ENCODE data around the gene CADPS2.

The CADPS2 gene

DNA sequence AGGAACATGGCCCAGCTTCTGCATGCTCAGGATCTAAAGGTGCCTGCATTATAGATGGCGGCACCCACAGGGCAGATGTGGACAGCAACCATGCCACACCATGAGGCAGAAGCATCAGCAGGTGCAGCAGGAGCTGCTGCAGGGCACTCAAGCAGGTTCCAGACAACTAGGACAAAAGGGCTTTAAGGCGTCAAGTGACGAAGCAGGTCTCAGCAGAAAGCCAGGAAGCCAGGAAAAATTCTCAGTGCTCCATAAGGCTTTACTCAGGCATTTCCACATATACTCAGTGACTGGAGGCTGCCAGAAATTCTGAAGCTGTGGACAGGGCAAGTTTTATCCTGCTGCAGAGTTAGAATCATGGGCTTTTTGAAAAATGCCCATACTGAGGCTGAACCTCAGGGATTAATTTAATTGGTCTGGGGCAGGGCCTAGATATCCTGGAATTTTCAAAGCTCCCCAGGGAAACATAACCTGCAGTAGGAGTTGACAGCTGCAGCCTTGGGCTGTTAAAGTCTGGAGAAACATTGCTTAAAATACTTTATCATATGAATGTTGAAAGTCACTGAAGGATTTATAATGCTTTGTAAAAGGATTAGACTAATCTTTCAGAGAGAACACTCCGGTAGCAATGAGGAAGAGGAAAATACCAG is 115.4 kb downstream of the CADPS2 start:
- TF ChIP-seq ZNF274 (IDR thresholded peaks at IDR 0.05; ENCODE audit: low read depth, low read length) = no peak
- H3K4me3 ChIP-seq (ENCODE audit: low read length) = no peak overlapping the region

GRCh38 chr7:122768827-122769226 is 117.4 kb downstream of the CADPS2 start:
- no peak for TF ChIP-seq ZNF274 (IDR thresholded peaks at IDR 0.05; ENCODE audit: low read depth, low read length)
- H3K4me3 ChIP-seq (ENCODE audit: low read length) = no peak overlapping the region

DNA sequence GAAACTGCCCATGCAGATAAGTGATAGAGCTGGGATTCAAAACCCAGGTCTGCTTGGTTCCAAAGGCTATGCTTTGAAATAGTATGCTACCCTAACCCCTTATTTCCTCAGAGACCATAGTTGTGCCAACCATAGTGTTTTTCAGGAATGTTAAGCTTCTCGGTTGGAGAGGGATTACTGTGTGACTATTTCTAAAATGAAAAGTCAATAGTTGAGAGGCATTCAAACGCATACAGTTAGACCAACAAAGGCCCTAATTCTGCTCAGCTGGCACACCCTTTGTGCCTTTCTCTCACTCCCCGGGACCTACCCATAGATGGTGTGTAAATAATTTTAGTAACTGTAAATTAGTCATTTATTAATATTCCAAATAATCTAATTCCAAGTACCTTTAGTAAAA is 118.9 kb downstream of the CADPS2 start:
- H3K4me3 ChIP-seq (ENCODE audit: low read length) = no peak overlapping the region
- TF ChIP-seq ZNF274 (IDR thresholded peaks at IDR 0.05; ENCODE audit: low read depth, low read length) = no peak

- H3K4me3 ChIP-seq (ENCODE audit: low read length) = no peak overlapping the region
- TF ChIP-seq ZNF274 (IDR thresholded peaks at IDR 0.05; ENCODE audit: low read depth, low read length) = no peak
Observed at GRCh38 chr7:122766593-122766992, 119.7 kb downstream of the CADPS2 start.

- no peak for TF ChIP-seq ZNF274 (IDR thresholded peaks at IDR 0.05; ENCODE audit: low read depth, low read length)
- H3K4me3 ChIP-seq (ENCODE audit: low read length) = no peak overlapping the region
Observed at GRCh38 chr7:122764902-122765301, 121.4 kb downstream of the CADPS2 start.

DNA sequence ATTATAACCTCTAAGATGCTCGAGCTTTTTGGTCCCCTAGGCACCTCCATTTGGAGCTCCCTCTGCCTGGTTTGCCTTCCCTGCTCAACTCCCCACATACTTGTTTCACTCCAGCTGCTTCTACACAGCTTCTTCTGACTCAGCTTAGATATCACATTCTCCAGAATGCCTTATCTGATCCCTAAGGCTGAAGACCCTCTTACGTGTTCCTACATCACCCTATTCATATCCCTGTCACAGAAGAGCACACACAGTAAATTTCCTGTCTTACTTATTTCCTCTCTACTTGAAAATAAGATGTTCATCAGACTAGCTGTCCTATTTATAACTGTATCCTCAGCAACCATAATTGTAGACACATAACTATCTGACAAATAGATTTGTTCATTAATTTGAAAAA is 122.2 kb downstream of the CADPS2 start:
- H3K4me3 ChIP-seq (ENCODE audit: low read length) = no peak overlapping the region

DNA sequence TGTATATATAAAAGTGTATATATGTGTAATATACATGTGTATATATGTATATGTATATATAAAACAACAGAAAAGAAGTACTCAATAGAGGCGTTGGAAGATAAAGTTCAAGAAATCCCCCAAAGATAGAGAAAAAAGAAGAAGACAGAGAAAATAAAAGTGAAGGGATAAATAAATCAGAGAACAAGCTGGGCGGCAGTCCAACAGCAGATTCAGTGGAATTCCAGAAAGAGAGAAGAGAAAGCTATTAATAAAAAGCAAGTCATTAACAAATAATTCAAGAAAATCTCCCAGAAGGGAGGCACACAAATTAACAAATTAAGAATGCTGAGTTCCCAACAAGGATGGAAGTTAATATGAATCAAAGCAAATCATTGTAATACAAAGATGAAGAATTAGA is 124.2 kb downstream of the CADPS2 start:
- no peak for TF ChIP-seq ZNF274 (IDR thresholded peaks at IDR 0.05; ENCODE audit: low read depth, low read length)
- H3K4me3 ChIP-seq (ENCODE audit: low read length) = no peak overlapping the region

More for the DNA sequence above, 122.2 kb downstream of the CADPS2 start:
- no peak for TF ChIP-seq ZNF274 (IDR thresholded peaks at IDR 0.05; ENCODE audit: low read depth, low read length)

- TF ChIP-seq ZNF274 (IDR thresholded peaks at IDR 0.05; ENCODE audit: low read depth, low read length) = no peak
- no peak overlapping the region for H3K4me3 ChIP-seq (ENCODE audit: low read length)
Observed at GRCh38 chr7:122758501-122758900, 127.8 kb downstream of the CADPS2 start.

DNA sequence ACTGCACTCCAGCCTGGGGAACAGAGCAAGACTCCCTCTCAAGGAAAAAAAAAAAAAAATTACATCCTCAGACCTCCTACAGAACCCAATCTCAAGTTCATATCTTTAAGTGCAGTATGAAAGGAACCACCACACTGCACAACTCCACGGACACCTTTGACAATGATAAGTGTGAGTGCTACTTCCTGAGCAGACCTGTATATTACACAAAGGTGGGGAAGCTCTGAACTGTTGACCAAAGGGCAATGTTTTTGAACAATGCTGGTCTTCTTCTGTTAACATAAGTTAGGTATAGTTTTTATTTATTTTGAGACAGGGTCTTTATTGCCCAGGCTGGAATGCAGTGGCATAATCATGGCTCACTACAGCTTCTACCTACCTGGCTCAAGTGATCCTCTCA is 129.4 kb downstream of the CADPS2 start:
- no peak for TF ChIP-seq ZNF274 (IDR thresholded peaks at IDR 0.05; ENCODE audit: low read depth, low read length)
- no peak overlapping the region for H3K4me3 ChIP-seq (ENCODE audit: low read length)

DNA sequence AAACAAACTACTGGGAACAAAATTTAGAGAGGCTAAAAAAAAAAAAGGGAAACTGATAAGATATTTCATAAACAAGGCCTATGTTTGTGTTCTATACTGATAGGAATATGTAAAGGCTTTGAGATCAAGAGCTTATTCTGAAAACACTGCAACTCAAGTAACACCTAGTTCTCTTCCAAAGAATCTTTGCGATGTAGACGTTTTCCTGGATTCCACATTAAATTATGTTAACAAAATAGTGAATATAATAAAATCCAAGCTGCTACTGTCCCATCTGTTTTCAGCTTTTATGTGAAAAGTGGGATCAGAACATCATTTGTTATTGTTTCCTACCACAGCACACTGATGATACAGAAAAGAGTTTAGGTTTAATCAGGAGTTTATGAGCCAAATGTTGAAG is 130.6 kb downstream of the CADPS2 start:
- H3K4me3 ChIP-seq (ENCODE audit: low read length) = no peak overlapping the region
- no peak for TF ChIP-seq ZNF274 (IDR thresholded peaks at IDR 0.05; ENCODE audit: low read depth, low read length)

DNA sequence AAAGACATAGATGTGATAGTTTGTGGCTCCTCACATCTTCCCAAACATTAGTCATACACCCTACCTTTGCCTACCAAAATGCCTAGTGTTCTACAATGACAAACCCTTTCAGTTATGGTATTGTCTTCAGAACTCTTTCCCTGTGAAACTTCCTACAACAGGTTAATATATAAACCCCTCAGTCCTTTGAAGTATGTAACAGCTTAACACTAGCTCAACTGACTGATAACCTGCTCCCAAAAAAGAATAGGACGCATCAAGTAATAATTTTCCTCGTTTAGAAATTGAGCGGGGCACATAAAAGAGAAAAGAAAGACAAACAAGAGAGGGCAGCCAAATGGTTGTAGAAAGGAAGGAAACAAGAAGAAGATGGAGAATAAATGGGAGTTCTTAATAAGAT is 133.7 kb downstream of the CADPS2 start:
- H3K4me3 ChIP-seq (ENCODE audit: low read length) = no peak overlapping the region
- TF ChIP-seq ZNF274 (IDR thresholded peaks at IDR 0.05; ENCODE audit: low read depth, low read length) = no peak

DNA sequence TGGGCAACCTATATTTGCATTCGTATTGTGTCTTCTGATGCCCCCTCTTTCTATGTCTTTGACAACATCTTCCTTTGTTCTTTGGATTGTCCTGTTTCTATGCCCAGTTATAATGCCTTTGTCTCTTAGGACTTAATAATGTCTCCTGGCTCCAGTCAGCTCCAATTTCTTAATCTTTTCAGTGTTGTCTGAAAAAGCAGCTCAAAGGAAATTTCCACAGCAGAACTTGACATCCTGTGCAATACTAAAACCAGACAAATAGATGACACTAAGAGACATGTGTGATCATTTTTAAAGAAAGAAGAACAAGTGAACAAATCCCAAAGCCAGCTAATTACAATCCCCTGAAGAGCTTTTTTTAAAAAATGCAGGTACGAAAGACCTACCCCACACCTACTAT is 135.9 kb downstream of the CADPS2 start:
- no peak for TF ChIP-seq ZNF274 (IDR thresholded peaks at IDR 0.05; ENCODE audit: low read depth, low read length)
- H3K4me3 ChIP-seq (ENCODE audit: low read length) = no peak overlapping the region

DNA sequence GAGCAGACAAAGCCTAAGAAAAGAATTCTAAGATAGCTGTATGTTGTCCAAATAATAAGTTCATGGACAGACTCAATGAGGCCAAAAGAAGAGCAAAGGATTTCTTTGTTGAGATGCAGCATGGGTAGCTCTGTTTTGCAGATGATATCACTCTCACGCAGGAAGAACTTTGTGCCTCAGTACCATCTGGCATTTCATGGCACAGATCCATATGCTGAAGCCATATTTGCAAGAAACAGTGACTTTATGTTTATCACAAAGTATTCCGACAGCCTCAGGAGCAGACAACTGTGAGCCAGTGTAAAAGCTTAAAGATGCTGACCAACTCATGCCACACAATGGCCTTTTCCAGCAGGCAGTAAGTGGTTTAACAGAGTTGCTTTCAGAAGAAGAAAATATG is 138.1 kb downstream of the CADPS2 start:
- TF ChIP-seq ZNF274 (IDR thresholded peaks at IDR 0.05; ENCODE audit: low read depth, low read length) = no peak
- no peak overlapping the region for H3K4me3 ChIP-seq (ENCODE audit: low read length)

DNA sequence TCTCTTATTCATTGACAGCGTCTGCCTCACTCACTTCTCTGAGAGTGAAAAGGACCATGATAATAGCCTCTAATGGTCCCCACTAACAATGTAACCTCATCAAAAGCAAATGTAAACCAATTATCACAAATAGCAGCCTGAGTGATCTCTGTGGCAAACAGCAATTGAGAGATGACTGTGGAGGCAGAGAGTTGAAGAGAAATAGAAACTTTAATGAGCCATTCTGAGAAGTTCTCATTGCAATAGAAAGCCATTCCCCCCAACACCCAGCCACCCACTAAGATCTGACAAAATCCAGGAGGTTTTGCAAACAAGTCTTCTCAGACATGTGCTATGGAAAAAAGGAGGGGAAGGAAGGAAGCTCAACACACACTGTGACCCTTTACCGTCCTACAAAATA is 139.3 kb downstream of the CADPS2 start:
- no peak overlapping the region for H3K4me3 ChIP-seq (ENCODE audit: low read length)
- no peak for TF ChIP-seq ZNF274 (IDR thresholded peaks at IDR 0.05; ENCODE audit: low read depth, low read length)

- no peak overlapping the region for H3K4me3 ChIP-seq (ENCODE audit: low read length)
- no peak for TF ChIP-seq ZNF274 (IDR thresholded peaks at IDR 0.05; ENCODE audit: low read depth, low read length)
Observed at GRCh38 chr7:122743211-122743610, 143.0 kb downstream of the CADPS2 start.

GRCh38 chr7:122738947-122739346 is 147.3 kb downstream of the CADPS2 start:
- no peak overlapping the region for H3K4me3 ChIP-seq (ENCODE audit: low read length)
- no peak for TF ChIP-seq ZNF274 (IDR thresholded peaks at IDR 0.05; ENCODE audit: low read depth, low read length)
